Glomerular visceral epithelial cell (primary cell): ENCODE measurements around the gene PTPN7.
"Not testable (repeated sequence)": the region's sequence is repeated elsewhere in the genome, so short reads cannot be mapped to it uniquely, and the experiment has no call there.

ENCODE experiments used
- DNase-seq: peaks from one replicate; pipeline ENCODE4 v3.0.0-alpha.2; 2016; ENCODE audit errors: extremely low spot score

The PTPN7 gene

GRCh38 chr1:202130816-202131522 lies 29.4 kb downstream of the PTPN7 start:
- no peak for DNase-seq

- no peak for DNase-seq
Observed at GRCh38 chr1:202130297-202130721, 30.1 kb downstream of the PTPN7 start.

- no peak for DNase-seq
Observed at GRCh38 chr1:202129453-202130296, 30.7 kb downstream of the PTPN7 start.

- DNase-seq: no peak
Observed at GRCh38 chr1:202127836-202128622, 32.4 kb downstream of the PTPN7 start.

GRCh38 chr1:202127061-202127460 lies 33.3 kb downstream of the PTPN7 start:
- DNase-seq: no peak

- DNase-seq: no peak
Observed at GRCh38 chr1:202126426-202126825, 34.0 kb downstream of the PTPN7 start.

GRCh38 chr1:202125611-202126010 lies 34.8 kb downstream of the PTPN7 start:
- DNase-seq: no peak

- no peak for DNase-seq
Observed at GRCh38 chr1:202124142-202124541, 36.3 kb downstream of the PTPN7 start.

GRCh38 chr1:202123336-202123813 lies 37.0 kb downstream of the PTPN7 start:
- no peak for DNase-seq

GRCh38 chr1:202122639-202123335 lies 37.6 kb downstream of the PTPN7 start, which contains the start of gene GPR37L1:
GPR37L1 (plus strand) TSS chr1:202122917; CDS start chr1:202122964, 47 bp downstream.
- DNase-seq: peak; percentile 75

GRCh38 chr1:202121006-202121405 lies 39.4 kb downstream of the PTPN7 start:
- DNase-seq: no peak

- DNase-seq: no peak
Observed at GRCh38 chr1:202117898-202118371, 42.5 kb downstream of the PTPN7 start.

- no peak for DNase-seq
Observed at GRCh38 chr1:202116287-202116686, 44.1 kb downstream of the PTPN7 start.

GRCh38 chr1:202113690-202114300 lies 46.6 kb downstream of the PTPN7 start:
- DNase-seq: no peak

GRCh38 chr1:202112859-202113689 lies 47.3 kb downstream of the PTPN7 start:
- DNase-seq: peak; percentile 82

GRCh38 chr1:202111589-202111988 lies 48.8 kb downstream of the PTPN7 start:
- not testable (repeated sequence) for DNase-seq

- no peak for DNase-seq
Observed at GRCh38 chr1:202110977-202111376, 49.4 kb downstream of the PTPN7 start.

- no peak for DNase-seq
Observed at GRCh38 chr1:202107801-202108731, 52.3 kb downstream of the PTPN7 start.

GRCh38 chr1:202107321-202107761 lies 53.1 kb downstream of the PTPN7 start:
- peak; percentile 78 for DNase-seq
